Activated CD4-positive, CD25-positive, alpha-beta regulatory T cell (primary cell): ENCODE data around the gene MYL4.
A peak's percentile ranks its signal among the peaks of the same experiment; 100 is the strongest.
"Not testable (repeated sequence)": the region's sequence is repeated elsewhere in the genome, so short reads cannot be mapped to it uniquely, and the experiment has no call there.

ENCODE experiments used
- DNase-seq, 4 experiments: peaks; one replicate each; lab custom pipeline; 2025; lab: John Stamatoyannopoulos, UW

MYL4 gene

DNA sequence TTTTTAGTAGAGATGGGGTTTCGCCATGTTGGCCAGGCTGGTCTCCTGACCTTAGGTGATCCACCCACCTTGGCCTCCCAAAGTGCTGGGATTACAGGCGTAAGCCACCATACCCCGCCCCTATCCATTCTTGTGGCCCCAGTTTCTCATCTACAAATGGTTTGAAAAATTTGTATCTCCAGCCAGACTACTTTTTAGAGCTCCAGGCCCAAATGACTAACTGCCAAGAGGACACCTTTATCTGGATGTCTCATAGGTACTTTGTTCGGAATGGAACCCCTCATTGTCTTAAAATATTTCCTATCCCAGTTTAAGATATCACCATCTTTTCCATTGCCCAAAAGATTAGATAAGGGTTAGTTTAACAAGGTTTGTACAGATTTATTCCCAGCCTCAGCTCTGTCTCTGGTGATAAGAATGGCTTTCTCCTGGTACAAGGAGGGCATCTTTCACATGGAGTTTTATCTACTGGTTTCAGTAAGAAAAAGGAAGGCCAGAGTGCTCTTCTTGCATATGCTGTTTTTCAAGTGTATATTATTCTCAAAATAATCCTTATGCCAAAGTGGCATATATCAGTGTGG is 15.1 kb upstream of the MYL4 start:
- DNase-seq: no peak

- no peak for DNase-seq
These were observed 11.3 kb upstream of the MYL4 start for GRCh38 chr17:47197821-47198220.

DNA sequence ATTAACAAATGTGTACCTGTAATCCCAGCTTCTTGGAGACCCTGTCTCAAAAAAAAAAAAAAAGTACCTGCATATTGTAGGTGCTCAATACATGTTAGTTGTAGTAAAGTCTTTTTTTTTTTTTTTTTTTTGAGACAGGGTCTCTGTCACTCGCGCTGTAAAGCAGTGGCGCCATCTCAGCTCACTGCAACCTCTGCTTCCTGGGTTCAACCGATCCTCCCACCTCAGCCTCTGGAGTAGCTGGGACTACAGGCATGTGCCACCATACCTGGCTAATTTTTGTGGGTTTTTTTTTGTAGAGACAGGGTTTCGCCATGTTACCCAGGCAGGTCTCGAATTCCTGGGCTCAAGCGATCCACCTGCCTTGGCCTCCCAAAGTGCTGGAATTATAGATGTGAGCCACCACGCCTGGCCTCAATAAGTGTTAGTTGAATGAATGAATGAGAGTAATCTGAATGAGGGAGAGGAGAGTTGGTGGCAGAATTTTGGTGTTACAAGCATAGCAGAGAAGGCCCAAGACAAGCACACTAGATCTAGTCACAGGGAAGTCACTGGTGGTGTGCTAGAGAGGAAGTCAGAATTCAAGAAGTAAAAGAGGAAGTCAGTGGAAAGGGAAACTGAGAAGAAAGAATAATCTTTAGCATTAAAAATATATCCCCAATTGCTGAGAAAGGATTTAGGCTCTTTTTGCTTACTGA is 9.4 kb upstream of the MYL4 start:
- DNase-seq: no peak

GRCh38 chr17:47200325-47200664 is 8.9 kb upstream of the MYL4 start:
- DNase-seq: no peak

GRCh38 chr17:47201166-47201565 is 8.0 kb upstream of the MYL4 start:
- DNase-seq: no peak

DNA sequence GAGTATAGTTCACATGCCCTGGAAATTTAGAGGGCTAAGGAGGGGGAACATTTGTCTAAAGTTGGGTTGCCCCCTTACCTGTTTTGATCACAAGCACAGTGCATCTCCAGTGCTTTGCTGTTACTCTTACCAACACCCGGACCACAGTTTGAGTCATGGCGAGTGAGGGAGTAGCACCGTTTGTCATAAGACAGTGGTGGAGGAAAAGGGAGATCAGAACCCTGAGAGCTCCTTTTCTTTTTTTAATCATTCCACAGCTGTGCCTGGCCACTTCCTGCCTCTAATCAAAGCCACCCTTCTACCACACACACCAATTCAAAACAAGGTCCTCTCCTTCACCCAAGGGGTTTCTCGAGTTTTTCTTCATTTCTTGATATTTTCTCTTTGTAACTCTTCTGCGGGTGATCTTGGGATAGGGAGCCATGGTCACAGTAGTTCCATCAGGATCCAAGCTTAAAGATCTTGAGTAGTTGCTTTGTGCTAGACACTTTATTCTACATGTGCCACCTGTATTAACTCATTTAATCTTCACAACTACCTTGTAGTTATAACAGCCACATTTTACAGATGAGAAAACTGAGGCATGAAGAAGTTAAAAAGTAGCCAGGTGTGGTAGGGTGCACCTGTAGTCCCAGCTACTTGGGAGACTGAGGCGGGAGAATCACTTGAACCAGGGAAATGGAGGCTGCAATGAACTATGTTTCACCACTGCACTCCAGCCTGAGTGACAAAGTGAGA is 5.0 kb upstream of the MYL4 start:
- DNase-seq: no peak

- no peak for DNase-seq
These were observed 4.3 kb upstream of the MYL4 start for GRCh38 chr17:47204722-47205418.

DNA sequence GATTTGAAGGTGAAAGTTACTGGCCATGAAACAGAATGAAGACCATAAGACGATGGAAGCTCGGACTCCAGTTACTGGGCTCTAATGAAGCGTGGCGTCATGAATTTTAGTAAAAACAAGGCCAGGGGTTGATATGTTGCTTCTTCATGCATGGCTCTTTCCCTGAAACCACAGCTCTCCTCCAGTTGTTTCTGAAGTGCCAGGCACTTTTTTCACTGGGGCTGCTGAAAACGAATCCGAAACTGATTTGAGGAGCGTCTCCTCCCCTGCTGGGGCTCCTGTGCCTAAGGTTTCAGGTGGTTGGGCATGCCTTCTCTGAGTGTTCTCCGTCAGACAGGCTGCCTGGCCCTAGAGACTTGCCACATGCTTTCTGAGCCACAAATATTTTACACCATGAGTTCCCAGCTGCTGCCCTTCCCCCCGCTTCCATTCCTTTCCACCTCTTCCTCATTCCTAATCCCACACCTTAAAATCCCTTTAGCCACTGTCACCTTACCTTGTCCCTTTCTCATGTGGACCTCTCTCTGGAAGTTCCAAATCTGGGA is 3.7 kb upstream of the MYL4 start:
- DNase-seq: peak in 2 of 4 experiments; percentile 21 to 41

GRCh38 chr17:47207143-47208067 is 1.7 kb upstream of the MYL4 start:
- no peak for DNase-seq

DNA sequence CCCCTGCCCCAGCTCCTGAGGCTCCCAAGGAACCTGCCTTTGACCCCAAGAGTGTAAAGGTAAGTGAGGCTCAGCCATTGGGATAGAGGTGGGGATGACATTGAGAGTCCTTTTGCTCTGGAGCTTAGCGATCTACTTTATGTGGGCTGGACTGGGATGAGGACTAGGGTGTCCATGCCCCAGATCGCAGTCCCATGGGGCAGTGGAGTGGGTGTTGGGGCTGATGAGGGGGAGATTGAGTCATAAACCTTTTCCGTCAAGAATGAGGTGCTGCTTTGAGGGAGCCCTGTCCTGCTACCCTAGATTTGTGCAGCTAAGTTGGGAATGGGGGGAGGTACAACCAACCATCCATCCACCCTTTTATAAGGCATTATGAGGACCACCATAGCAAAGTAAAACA is 351 bp downstream of the MYL4 start:
- no peak for DNase-seq

- no peak for DNase-seq
These were observed 957 bp downstream of the MYL4 start for GRCh38 chr17:47210105-47210504.

GRCh38 chr17:47210779-47211178 is 1.6 kb downstream of the MYL4 start:
- DNase-seq: no peak

DNA sequence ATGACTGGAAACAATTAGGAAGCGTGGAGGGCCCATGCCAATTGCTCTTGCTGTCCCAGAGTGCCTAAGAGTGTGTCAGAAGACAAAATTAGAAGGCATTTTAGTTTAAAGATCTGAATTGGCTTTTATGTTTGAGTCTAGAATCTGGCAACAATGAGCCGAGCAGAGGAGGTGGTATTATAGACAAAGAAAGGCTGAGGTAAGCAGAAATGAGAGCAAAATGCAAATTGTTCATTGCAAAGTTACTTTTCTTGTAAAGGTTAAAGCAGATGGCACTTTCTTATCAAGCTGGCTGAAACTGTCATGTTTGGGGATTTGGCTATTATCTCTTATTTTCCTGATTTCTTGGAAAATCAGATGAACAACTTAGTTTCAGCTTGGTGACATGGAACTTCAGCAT is 3.3 kb downstream of the MYL4 start:
- no peak for DNase-seq

GRCh38 chr17:47213540-47213939 is 4.4 kb downstream of the MYL4 start:
- no peak for DNase-seq

GRCh38 chr17:47214931-47215330 is 5.8 kb downstream of the MYL4 start:
- no peak for DNase-seq

GRCh38 chr17:47216821-47217220 is 7.7 kb downstream of the MYL4 start:
- not testable (repeated sequence) for DNase-seq

DNA sequence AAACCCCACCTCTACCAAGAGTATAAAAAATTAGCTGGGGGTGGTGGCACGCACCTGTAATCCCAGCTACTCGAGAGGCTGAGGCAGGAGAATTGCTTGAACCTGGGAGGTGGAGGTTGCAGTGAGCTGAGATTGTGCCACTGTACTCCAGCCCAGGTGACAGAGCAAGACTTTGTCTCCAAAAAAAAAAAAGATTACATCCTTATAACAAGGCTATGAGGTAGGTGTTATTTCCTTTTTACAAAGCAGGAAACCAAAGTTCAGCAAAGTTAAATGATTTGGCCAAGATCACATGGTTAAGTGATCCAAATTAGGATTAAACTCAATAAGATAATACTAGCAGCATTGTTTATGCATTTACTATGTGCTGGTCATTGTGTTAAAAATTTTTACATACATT is 8.1 kb downstream of the MYL4 start:
- not testable (repeated sequence) for DNase-seq

DNA sequence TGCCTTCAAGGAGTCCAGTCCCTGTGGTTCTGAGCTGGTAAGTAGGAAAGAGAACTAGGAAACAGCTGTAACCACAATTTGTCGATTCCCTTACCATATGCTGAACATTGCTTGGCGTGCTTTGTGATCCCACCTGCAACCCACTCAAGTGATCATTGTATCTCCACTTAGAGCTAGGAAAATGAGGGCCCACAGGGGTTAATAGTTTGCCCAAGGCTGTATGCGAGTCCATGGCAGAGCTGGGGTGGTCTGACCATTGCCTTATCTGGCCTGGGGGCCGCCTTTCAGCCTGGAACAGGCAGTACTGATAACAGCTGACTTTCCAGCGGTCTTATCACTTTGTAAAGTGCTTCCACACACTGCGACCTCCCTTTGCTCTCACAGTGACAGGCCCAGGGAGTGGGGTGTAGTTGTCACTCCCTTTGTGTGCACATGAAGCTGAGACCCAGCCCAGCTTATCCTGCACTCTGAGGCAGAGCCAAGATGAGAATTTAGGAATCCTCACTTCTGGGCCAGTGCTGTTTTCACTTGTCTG is 9.8 kb downstream of the MYL4 start:
- no peak for DNase-seq

DNA sequence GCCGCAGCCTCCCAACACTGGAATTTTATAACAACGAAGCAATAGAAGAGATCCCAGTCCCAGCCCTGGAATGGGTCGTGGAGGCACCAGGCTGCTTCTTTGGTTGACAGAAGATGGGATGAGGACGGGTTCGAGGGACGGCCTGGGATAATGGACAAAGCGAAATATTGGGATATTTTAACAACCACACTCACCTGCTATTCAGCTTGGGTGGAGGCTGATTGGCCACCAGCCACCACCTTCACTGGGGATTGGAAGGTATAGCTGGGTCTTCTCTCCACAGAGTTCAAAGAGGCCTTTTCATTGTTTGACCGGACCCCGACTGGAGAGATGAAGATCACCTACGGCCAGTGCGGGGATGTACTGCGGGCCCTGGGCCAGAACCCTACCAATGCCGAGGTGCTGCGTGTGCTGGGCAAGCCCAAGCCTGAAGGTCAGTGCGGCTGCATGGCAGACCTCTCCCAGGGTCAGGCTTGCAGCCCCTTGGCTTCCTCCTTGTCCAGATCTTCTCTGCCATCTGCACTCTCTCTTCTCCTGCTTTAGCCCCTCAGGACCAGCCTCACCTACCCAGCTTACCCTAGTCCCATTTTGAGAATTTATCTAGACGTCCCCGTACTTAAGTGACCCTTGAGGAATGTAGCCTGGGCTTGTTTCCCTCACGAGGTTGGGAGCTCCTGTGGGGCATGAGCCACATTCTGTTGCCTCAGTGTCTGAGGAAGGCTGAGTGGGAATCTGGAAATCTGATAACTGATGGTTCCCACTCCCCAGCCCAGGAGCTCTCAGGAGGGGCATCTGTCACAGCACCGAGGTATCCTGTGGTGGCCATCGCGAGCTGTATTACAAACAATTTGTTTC is 10.7 kb downstream of the MYL4 start:
- DNase-seq: no peak

DNA sequence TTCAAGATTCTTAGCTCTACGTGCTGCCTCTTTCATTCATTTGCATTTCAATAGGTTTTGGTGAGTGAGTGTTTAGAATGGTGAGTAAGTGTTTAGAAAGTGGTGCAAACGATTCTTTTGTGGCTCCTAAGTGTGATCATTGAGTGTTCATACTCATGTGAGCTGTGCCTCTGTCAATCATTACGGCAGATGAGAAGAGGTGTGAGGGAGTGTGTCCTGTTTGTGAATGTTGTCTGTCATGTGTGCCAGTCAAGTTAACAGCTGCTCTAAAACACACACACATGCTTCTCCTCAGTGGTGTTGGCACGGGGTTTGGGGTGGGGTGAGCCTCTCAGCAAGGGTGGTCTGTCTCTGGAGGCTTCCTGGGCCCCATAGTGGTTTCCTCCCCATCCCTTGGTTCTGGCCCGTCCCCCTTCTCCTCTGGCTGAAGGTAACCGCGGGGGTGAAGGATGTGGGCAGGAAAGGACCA is 11.4 kb downstream of the MYL4 start:
- DNase-seq: no peak
